ENCODE measurements around the gene PHACTR4. TPM values are rescaled to one million over a fixed set of nuclear protein-coding genes. Genes with fewer than 3 reads are reported as not detected.

PHACTR4 gene
- total and polyA plus RNA-seq, 10 of the 15 experiments (the other 5 are each of a cell fraction or from before 2014, with no cell fraction given), result 8.9 to 34.2 (median 12.5) TPM

- no peak for TF ChIP-seq TARDBP (IDR thresholded peaks at IDR 0.05; ENCODE audit: borderline replicate concordance)
- TF ChIP-seq PAX5 (IDR thresholded peaks at IDR 0.05; ENCODE audit: borderline replicate concordance, low read depth, low read length), result no peak
- TF ChIP-seq SRF (IDR thresholded peaks at IDR 0.05; ENCODE audit: low read depth in 2 of 2, low read length in 2 of 2), result no peak
- no peak for TF ChIP-seq SMC3 (IDR thresholded peaks at IDR 0.05; ENCODE audit: borderline replicate concordance, low read length)
- TF ChIP-seq EZH2 (IDR thresholded peaks at IDR 0.05; ENCODE audit: borderline replicate concordance, control insufficient read depth, low read depth, low read length), result no peak
- TF ChIP-seq PKNOX1 (IDR thresholded peaks at IDR 0.05), result no peak
- no peak for TF ChIP-seq E2F8 (IDR thresholded peaks at IDR 0.05; ENCODE audit: low read depth, partially characterized antibody)
- no peak for TF ChIP-seq MEF2B (IDR thresholded peaks at IDR 0.05; ENCODE audit: partially characterized antibody, poor library complexity, severe bottlenecking)
- TF ChIP-seq IRF5 (IDR thresholded peaks at IDR 0.05; ENCODE audit: borderline replicate concordance), result no peak
- no peak for TF ChIP-seq ZNF622 (IDR thresholded peaks at IDR 0.05)
- TF ChIP-seq BCL11A (IDR thresholded peaks at IDR 0.05; ENCODE audit: low read depth, low read length), result no peak; the same call in none of the 2 replicates
- TF ChIP-seq SUZ12 (IDR thresholded peaks at IDR 0.05; ENCODE audit: unreplicated experiment), result no peak
- TF ChIP-seq MTA2 (IDR thresholded peaks at IDR 0.05; ENCODE audit: low read depth), result no peak
- TF ChIP-seq REST (IDR thresholded peaks at IDR 0.05; ENCODE audit: low read depth, low read length), result no peak
- TF ChIP-seq RAD51 (IDR thresholded peaks at IDR 0.05), result no peak
- TF ChIP-seq ATF3 (IDR thresholded peaks at IDR 0.05; ENCODE audit: borderline replicate concordance, extremely low read depth, low read depth, low read length), result no peak
- TF ChIP-seq SMAD5 (IDR thresholded peaks at IDR 0.05; ENCODE audit: low read depth), result peak; percentile 89; the same call in 1 of the 2 replicates
- TF ChIP-seq HCFC1 (IDR thresholded peaks at IDR 0.05; ENCODE audit: low read length), result no peak
- TF ChIP-seq STAT1 (conservative IDR thresholded peaks at IDR 0.05), result no peak
- TF ChIP-seq ZNF207 (IDR thresholded peaks at IDR 0.05; ENCODE audit: borderline replicate concordance), result no peak
- no peak for TF ChIP-seq BRCA1 (IDR thresholded peaks at IDR 0.05; ENCODE audit: low read depth, low read length)
- 0 out of 2 replicates have a peak, but pooled peaks have one; percentile 40 for TF ChIP-seq WRNIP1 (IDR thresholded peaks at IDR 0.05; ENCODE audit: borderline replicate concordance, low read depth, low read length)
- no peak for TF ChIP-seq GATAD2B (conservative IDR thresholded peaks at IDR 0.05; ENCODE audit: low read depth)
Measured at GRCh38 chr1:28509705-28510272, 140.2 kb downstream of the PHACTR4 start (continued).
